CD1c-positive myeloid dendritic cell (primary cell): ENCODE data around the gene YRDC.
"Not testable (repeated sequence)": the region's sequence is repeated elsewhere in the genome, so short reads cannot be mapped to it uniquely, and the experiment has no call there.

Experiments used
- DNase-seq: peaks from one replicate; pipeline ENCODE4 v3.0.0-alpha.2; 2016; ENCODE audit errors: extremely low spot score

Gene YRDC

DNA sequence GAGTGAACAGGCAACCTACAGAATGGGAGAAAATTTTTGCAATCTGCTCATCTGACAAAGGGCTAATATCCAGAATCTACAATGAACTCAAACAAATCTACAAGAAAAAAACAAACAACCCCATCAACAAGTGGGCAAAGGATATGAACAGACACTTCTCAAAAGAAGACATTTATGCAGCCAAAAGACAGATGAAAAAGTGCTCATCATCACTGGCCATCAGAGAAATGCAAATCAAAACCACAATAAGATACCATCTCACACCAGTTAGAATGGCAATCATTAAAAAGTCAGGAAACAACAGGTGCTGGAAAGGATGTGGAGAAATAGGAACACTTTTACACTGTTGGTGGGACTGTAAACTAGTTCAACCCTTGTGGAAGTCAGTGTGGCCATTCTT lies 36.6 kb downstream of the YRDC start:
- DNase-seq, result not testable (repeated sequence)

DNA sequence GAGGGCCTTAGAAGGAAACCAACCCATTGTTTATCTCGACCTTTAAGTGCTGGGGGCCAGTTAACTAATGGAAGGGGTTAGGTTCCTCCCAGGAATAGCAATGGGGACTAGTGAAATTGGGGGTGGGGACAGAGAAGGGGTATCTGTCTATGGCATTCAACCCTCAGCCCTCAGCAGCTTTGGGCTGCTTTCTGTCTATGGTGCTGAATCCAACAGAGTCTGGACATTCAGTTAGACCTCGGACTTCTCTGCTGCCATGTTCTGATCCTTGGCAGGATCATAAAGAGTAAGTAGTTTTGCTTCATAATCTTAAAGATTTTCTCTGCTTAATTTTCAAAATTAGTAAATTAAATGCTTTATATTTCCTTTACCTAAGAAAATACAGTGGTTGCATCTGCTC lies 40.5 kb downstream of the YRDC start:
- no peak for DNase-seq

DNA sequence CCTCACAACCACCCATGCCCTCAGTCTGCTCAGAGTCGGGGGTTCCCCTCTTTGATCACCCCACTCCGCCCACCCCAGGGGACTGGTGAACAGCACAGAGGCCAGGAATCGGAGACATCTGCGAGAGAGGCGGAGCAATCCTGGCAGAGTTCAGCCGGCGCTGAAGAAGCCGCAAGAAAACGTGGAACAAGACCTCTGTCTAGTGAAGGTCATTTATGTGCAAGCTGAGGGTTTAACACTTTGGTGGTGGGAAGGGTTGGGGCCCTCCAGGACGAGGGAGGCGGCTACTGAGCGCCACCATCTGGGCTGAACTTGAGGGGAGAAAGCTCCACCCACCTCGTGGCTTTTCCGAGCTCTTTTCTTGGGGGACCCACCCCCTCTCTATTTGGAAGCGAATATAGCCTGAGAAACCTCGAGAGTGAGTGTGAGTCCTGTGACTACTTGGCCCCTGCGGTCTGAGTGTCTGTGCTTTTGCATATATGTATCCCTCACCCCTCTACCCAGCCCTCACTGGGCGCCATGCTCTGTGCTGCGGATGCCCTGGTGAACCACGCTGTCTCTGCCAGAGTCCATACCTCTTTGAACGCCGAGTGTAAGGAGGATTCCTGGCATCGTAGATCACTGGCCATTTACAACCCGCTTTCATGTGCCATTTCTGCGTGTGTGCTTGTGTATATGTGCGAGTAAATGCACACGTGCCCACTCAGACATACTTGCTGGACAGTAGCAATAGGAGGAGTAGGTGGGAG lies 41.9 kb downstream of the YRDC start:
- DNase-seq, result no peak

DNA sequence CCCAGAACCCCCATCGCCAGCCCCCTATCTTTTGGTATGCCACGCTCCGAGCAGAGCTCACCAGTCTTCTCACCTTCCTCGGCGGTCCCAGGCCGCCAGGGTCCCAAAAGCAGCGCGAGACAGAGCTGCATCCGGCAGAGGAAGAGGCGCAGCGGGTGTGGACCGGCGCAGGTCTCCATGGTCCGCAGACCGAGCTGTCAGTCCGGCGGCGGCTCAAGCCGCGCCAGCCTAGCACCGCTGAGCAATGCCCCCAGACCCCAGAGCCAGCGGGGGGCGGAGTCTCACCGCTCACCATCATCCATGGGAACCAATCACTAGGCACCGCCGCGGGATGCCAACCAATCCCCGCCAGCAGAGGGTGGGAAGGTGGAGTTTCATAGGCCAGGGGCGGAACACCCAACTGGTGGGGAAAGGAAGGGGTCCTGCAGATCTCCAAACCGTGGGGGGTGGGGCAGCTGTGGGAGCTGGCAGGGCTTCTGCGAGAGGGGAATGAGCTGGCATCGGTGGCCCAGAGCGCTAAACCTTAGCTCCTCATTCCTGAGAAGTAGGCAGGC lies 43.0 kb downstream of the YRDC start, which contains the start of gene EPHA10:
EPHA10 (minus strand) TSS at position 233 of the 554 bp plus-strand sequence; CDS start at position 179, 54 bp downstream.
- DNase-seq, result no peak

DNA sequence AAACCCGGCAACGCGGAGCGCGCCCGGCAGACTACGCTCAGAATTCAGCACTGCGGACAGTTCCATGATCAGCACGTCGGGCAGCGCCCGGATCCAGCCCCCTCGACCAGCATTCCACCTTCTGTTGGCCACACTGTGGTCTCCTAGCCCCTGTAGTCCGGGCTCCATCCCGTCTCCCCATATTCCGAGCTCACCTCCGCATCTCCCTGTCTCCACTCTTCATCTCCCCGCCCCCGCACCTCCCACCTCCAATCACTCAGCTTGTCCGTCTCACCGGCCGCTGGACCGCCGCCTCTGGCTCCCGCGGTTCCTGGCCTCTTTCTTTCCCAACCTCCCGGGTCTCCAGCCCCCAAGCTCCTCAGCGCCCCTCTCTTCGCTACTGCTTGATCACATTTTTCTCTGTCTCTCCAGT lies 43.6 kb downstream of the YRDC start:
- DNase-seq, result peak; percentile 34

DNA sequence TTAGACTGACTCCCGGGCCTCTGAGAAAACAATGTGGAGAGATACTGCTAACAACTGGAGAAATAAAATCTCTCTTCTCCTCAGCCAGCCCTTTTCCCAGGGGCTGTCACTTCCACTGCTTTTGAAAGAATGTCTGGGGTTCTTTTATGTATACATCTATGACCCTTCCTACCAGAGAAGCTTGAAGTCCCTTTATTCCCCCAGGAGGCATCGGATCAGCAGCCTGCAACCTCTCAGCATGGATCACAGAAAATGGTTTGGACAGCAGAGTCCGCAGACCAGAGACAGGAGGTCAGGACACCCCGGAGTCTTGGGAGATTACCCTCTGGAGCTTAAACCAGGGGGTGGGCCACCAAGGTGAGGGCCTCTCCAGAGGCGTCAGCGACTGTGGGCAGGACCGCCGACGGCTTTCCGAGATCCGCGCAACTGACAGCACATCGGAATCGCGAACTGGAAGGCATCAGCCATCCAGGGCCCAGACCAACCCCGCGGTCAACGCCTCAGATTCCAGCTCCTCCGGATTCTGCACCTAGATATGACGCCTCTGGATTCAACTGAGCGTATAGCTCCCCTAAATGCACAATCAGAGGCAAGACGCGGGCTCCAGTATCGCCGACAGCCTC lies 44.1 kb downstream of the YRDC start:
- DNase-seq, result no peak

DNA sequence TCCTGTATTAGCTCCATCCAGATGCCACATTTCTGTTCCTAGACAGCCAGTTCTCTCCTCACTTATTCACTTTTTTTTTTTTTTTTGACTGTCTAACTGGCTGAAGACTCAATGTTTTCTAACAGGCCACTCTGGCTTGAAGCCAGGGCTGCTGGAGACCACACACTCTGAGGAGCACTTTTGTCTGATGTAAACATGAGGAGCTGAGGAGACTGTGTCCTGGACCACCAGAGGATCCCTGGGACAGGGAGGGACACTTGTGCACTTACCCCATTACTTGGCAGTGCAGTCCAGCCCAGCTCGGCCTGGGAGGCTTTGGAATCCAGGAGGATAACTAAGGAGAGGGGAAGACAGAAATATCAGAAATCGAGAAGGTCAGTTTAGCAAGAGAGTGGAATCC lies 45.5 kb downstream of the YRDC start:
- DNase-seq, result no peak

DNA sequence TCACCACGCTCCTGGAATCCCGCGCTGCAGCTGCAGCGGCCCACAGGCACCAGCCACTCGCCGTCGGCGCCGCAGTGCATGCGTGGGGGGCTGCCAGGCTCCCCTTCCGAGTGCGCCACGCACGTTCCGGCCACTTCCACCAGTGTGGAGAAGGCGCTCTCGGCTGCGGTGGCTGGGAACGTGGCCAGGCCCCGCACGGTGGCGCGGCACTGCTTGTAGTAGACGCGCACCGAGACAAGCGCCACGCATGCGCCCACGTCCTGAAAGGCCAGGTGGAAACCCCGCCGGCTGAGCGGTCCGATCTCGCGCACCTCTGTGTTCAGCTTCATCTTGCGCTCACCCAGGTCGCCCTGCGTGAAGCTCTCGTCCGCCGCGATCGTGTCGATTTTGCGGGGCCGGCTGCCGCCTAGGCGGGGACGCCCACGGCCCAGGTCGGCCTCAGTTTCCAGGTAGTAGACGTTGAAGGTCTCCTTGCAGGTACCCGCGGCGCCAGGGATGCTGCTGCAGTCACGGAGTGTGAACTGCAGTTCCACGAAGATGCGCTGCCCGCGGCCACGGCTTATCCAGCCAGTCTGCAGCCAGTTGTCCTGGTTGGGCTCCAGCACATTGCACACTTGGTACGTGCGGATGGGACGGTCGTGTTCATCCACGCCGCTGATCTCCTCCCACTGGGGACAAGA lies 46.5 kb downstream of the YRDC start:
- DNase-seq, result no peak

DNA sequence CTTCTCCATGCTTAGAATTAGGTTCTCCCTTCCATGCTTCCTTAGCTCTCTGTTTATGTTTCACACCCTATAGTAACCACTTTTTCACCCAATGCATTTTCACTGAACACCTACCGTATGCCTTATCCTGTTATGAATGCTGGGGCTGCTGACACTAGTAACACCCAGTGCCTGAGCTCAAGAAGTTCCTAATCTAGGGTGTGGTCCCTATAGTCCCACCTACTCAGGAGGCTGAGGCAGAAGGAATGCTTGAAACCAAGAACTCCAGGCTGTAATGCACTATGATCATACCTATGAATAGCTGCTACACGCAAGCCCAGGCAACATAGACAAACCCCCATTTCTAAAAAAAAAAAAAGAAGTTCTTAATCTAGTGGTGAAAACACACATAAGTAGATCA lies 48.6 kb downstream of the YRDC start:
- no peak for DNase-seq

DNA sequence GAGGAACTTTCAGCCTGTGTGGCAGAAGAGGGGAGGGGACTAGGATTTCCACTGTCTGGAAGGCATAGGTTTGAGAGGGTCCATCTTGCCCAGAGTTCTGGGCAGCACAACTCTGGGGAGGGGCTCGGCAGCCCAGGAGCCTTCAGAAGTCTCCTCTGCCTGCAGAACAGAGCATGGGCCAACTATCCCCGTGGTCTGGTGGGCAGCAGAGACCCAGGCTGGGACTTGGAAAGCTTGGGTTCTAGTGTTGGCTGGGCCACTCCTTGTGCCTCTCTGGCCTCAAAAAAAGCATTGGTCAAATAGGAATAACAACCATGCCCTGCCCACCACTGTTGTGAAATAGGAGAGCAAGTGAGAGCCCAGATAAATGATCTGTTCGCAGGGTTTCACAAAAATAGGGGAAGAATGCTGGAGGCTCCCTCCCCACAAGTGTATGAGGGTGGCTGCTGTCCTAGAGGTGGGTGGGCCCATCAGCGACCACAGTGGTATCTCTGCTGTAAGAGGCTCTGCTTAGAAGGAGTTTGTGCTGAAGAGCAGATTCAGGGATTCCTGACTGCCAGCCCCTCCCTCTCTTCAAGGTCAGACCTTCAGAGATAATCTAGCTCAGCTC lies 52.0 kb downstream of the YRDC start:
- peak; percentile 14 for DNase-seq

DNA sequence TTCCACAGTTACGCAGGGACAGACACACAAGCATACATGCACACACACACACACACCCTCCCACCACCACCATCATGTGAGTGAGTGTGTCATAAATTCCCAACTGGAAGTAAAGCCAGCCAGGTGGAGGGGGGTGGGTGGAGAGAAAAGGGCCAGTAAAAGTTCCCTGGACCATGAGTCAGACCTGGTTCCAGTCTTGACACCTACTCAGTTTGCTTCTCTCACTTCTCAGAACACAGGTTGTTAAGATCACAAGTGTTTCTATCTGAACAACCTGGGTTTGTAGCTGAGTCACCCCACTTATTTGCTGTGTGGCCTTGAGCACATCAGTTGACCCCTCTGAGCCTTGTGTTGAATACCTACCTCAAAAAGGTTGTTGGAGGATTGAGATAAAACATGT lies 52.7 kb downstream of the YRDC start:
- peak; percentile 34 for DNase-seq

DNA sequence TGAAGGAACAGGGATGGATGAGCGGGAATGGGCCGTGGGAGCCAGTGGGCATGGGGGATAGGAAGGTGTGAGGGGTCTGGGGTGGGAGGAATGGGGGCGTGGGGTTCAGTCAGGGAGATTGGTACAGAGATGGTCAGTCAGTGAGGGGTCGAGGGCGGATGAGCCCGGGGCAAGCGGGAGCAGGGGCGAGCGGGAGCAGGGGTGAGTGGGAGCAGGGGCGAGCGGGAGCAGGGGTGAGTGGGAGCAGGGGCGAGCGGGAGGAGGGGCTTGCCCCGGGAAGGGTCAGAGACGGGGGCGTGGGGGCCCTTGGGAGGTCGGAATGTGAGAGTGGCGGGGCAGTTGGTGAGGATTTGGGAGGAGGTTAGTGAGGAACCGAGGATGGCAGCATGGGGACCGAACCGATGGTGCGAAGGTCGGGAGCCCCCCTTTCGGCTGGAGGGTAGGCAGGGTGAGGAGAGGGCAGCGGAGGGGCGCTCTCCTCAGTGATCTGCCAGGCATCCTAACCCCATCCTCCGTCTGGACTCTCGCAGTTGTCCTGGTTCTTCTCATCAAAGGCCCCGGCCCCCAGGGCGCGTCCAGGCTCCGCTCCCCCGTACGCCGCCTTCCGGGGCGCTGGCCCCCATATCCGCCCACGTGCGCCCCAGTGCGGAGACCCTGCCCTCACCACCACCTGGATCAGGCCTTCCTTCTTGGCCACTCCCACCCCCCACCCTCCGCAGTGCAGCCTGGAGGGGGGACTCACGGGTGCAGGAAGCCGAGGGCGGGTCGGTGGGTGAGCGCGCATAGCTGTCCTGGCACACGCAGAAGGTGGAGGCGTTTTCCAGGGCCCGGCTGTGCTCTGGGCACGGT lies 54.3 kb downstream of the YRDC start:
- no peak for DNase-seq
